Tibial nerve (tissue), 4 donors: ENCODE measurements around the gene EXOC3L2. TPM values are rescaled to one million over a fixed set of nuclear protein-coding genes. Genes with fewer than 3 reads are reported as not detected.
A peak's percentile ranks its signal among the peaks of the same experiment; 100 is the strongest.

Source experiments
- DNase-seq, 2 donors: peaks; one replicate each; pipeline ENCODE4 v3.0.0-alpha.2; 2019; ENCODE audit warnings: low spot score in 2 of 2
- H3K27ac ChIP-seq, 4 donors: fragments of 200-600 bp; sonication (generic) in 3 of 4; one replicate each; pipeline ENCODE4 v1.5.1; 2017 to 2019; ENCODE audit warnings: mild to moderate bottlenecking in 1 of 4
- H3K27me3 ChIP-seq, 2 donors: fragments of 200-600 bp; sonication (generic) in 1 of 2; one replicate each; pipeline versions ENCODE4 v1.5.1 to v1.6.0; 2017 to 2019
- H3K36me3 ChIP-seq, 3 donors: fragments of 200-600 bp; sonication (generic); one replicate each; pipeline ENCODE4 v1.5.1; 2018 to 2019
- H3K4me1 ChIP-seq, 4 donors: fragments of 200-600 bp; sonication (generic) in 3 of 4; one replicate each; pipeline ENCODE4 v1.5.1; 2017 to 2019
- H3K4me3 ChIP-seq, 4 donors: fragments of 200-600 bp; sonication (generic) in 3 of 4; one replicate each; pipeline ENCODE4 v1.5.1; 2017 to 2019; ENCODE audit warnings: mild to moderate bottlenecking in 1 of 4, moderate library complexity in 1 of 4
- H3K9me3 ChIP-seq, 4 donors: fragments of 200-600 bp; sonication (generic) in 3 of 4; one replicate each; pipeline ENCODE4 v1.5.1; 2017 to 2019
- CTCF ChIP-seq, 5 experiments: fragments of 200-600 bp in 3 of 5; fragments of 450-650 bp in 2 of 5; sonication (generic) in 3 of 5; IDR thresholded peaks; one replicate each; pipeline ENCODE4 v1.5.1; 2016 to 2019; ENCODE audit warnings: antibody characterized with exemption in 5 of 5, mild to moderate bottlenecking in 3 of 5, moderate library complexity in 2 of 5
- EP300 ChIP-seq, 2 donors: sonication (generic); formaldehyde crosslinking; IDR thresholded peaks; one replicate each; pipeline ENCODE4 v1.6.1; 2017; ENCODE audit warnings: antibody characterized with exemption in 2 of 2, mild to moderate bottlenecking in 1 of 2
- POLR2A ChIP-seq, 2 donors: fragments of 450-650 bp; IDR thresholded peaks; one replicate each; pipeline ENCODE4 v1.6.1; 2017; ENCODE audit warnings: antibody characterized with exemption in 2 of 2, mild to moderate bottlenecking in 2 of 2, moderate library complexity in 2 of 2
- WGBS, 2 donors: methylation state at CpG; one replicate each; pipeline ENCODE4 v1.1.5; 2018; 5-methylcytosine and 5-hydroxymethylcytosine counted together
- total RNA-seq, 4 donors: library from RNA; depleted of rRNA; stranded (reverse); fragments of >200 nt; gene quantifications; one replicate each; pipeline ENCODE4 v1.1.0, GENCODE V29; 2016

Gene EXOC3L2
- total RNA-seq, 4 donors from 2014 or later = 0.63 to 3.7 (median 2.3) TPM

GRCh38 chr19:45172611-45173208, 72.5 kb downstream of the EXOC3L2 start:
- Histone ChIP-seq H3K36me3 (no peaks in the 10 kb centered on the region), H3K27ac (no peak overlapping the region), H3K4me1 (peaks cover 0 to 28% (median 4%) of the 10 kb centered on the region in 4 donors), H3K27me3 (no peaks in the 10 kb centered on the region), H3K4me3 (no peak overlapping the region), H3K9me3 (no peaks in the 10 kb centered on the region)
- DNase-seq = no peak
- TF ChIP-seq POLR2A (IDR thresholded peaks at IDR 0.05) = no peak
- TF ChIP-seq EP300 (IDR thresholded peaks at IDR 0.05) = no peak
- no peak for TF ChIP-seq CTCF (IDR thresholded peaks at IDR 0.05)
- 81 to 88% methylated on average over 15 to 18 of the region's 18 CpGs for WGBS, 2 donors

DNA sequence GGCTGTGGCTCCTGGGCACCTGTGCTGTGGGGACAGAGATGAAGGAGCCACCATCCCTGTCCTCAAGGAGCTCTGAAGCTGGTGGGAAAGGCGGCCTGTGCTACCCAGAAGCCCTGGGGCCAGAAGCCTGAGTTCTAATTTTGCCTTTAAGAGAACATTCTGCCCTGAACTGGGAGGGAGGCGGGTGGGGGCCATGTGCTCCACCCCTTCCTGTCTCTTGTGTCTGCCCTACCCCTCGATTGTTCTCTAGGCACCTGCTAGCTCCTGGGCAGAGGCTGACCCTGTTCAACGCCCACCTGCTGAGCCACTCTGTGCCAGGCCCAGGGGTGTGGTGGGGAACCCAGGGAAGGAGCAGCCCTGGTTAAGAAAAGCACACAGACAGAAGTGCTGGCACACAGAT, 73.0 kb downstream of the EXOC3L2 start:
- Histone ChIP-seq H3K27me3 (no peaks in the 10 kb centered on the region), H3K4me3 (no peak overlapping the region), H3K9me3 (no peaks in the 10 kb centered on the region), H3K27ac (no peak overlapping the region), H3K4me1 (peaks cover 0 to 23% (median 1%) of the 10 kb centered on the region in 4 donors), H3K36me3 (no peaks in the 10 kb centered on the region)
- TF ChIP-seq CTCF (IDR thresholded peaks at IDR 0.05) (no peak), EP300 (IDR thresholded peaks at IDR 0.05) (no peak), POLR2A (IDR thresholded peaks at IDR 0.05) (no peak)
- no peak for DNase-seq
- WGBS, 2 donors = 61 to 73% methylated on average over 4 of the region's 4 CpGs

GRCh38 chr19:45171211-45171623, 74.0 kb downstream of the EXOC3L2 start:
- Histone ChIP-seq H3K4me3 (no peak overlapping the region), H3K36me3 (no peaks in the 10 kb centered on the region), H3K9me3 (no peaks in the 10 kb centered on the region), H3K27me3 (no peaks in the 10 kb centered on the region), H3K4me1 (peaks cover 0 to 18% (median 0%) of the 10 kb centered on the region in 4 donors), H3K27ac (no peak overlapping the region)
- TF ChIP-seq EP300 (IDR thresholded peaks at IDR 0.05) (peak in 1 of 2 donors; percentile 32), POLR2A (IDR thresholded peaks at IDR 0.05) (no peak), CTCF (IDR thresholded peaks at IDR 0.05) (no peak)
- no peak for DNase-seq
- WGBS, 2 donors = 59% methylated on average over 7 of the region's 7 CpGs

DNA sequence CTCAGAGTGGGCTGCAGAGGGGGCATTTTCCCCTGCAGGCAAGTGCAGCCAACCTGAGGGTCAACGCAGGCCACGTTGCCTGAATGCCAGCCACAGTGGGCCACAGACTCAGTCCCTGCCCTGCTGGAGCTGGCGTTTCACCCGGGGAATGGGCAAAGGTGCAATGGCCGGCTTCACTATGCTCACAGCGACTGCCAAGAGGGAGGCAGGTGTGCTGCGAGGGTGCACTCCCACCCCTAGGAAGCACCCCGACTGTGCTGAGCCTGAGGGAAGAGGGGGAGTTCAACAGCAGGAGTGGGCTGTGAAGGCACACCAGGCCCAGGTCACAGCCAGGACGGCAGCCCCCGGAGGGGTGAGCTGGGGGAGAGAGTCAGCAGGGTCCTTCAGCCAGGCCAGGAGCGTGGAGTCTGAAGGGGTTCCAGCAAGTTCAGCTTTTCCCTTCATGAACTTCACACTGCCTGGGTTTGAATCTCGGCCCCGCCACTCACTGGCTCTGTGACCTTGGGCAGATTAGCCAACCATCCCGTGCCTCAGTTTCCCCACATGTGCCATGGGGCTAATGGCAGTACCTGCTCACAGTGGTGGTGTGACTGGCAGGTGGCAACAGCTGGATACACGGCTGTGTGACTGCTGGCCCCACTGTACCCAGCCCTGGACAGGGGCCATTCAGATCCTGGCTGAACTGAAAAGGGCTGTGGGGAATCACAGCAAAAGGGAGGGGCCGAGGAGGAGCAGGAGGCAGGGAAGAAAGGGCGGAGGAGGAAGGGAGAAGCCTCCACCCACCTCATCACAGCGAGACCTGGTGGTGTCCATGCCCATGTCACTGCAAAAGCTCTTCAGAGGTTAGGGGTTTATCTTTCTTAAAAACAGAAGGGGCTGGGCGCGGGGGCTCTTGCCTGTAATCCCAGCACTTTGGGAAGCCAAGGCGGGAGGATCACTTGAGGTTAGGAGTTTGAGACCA, 74.8 kb downstream of the EXOC3L2 start:
- TF ChIP-seq CTCF (IDR thresholded peaks at IDR 0.05) (no peak), EP300 (IDR thresholded peaks at IDR 0.05) (no peak), POLR2A (IDR thresholded peaks at IDR 0.05) (no peak)
- WGBS, 2 donors = 77 to 79% methylated on average over 20 to 21 of the region's 21 CpGs

GRCh38 chr19:45169602-45170001, 75.6 kb downstream of the EXOC3L2 start:
- no peaks in the 10 kb centered on the region for H3K9me3 ChIP-seq
- peaks cover 0 to 24% (median 2%) of the 10 kb centered on the region in 4 donors for H3K4me1 ChIP-seq
- TF ChIP-seq EP300 (IDR thresholded peaks at IDR 0.05) (no peak), CTCF (IDR thresholded peaks at IDR 0.05) (no peak), POLR2A (IDR thresholded peaks at IDR 0.05) (no peak)
- no peak overlapping the region for H3K4me3 ChIP-seq
- H3K36me3 ChIP-seq = no peaks in the 10 kb centered on the region
- H3K27me3 ChIP-seq = no peaks in the 10 kb centered on the region
- DNase-seq = no peak
- 84 to 89% methylated on average over 6 to 10 of the region's 10 CpGs for WGBS, 2 donors
- no peak overlapping the region for H3K27ac ChIP-seq

More for the DNA sequence above, 74.8 kb downstream of the EXOC3L2 start:
- no peak overlapping the region for H3K4me3 ChIP-seq
- no peaks in the 10 kb centered on the region for H3K36me3 ChIP-seq
- H3K27ac ChIP-seq = no peak overlapping the region
- no peaks in the 10 kb centered on the region for H3K27me3 ChIP-seq
- no peaks in the 10 kb centered on the region for H3K9me3 ChIP-seq
- peaks cover 0 to 18% (median 0%) of the 10 kb centered on the region in 4 donors for H3K4me1 ChIP-seq
- DNase-seq = no peak
